ENCODE measurements around the gene COLEC11. TPM values are rescaled to one million over a fixed set of nuclear protein-coding genes. Genes with fewer than 3 reads are reported as not detected.

The COLEC11 gene
- total and polyA plus RNA-seq, 2 of the 13 experiments (the other 11 are each of a cell fraction or from before 2014, with no cell fraction given), result 1.5 to 3.0 TPM

GRCh38 chr2:3585261-3586109 lies 9.4 kb upstream of the COLEC11 start (continued):
- TF ChIP-seq TRAFD1 (CRISPR knock-in tag; IDR thresholded peaks at IDR 0.05; ENCODE audit: borderline replicate concordance) (no peak), TCF12 (IDR thresholded peaks at IDR 0.05) (no peak), TCF12 (CRISPR knock-in tag; IDR thresholded peaks at IDR 0.05) (no peak), HNRNPLL (IDR thresholded peaks at IDR 0.05; ENCODE audit: low read depth, low read length, poor library complexity, severe bottlenecking) (peak; percentile 40), ZHX2 (IDR thresholded peaks at IDR 0.05; ENCODE audit: low read depth) (peak; percentile 43), ZHX2 (CRISPR knock-in tag; IDR thresholded peaks at IDR 0.05; ENCODE audit: borderline replicate concordance) (peak; percentile 82; the same call in 1 of the 2 replicates), ZFX (CRISPR knock-in tag; IDR thresholded peaks at IDR 0.05; ENCODE audit: low read depth) (peak; percentile 66), TOE1 (CRISPR knock-in tag; IDR thresholded peaks at IDR 0.05) (no peak), HMGXB3 (CRISPR knock-in tag; IDR thresholded peaks at IDR 0.05; ENCODE audit: borderline replicate concordance) (no peak), SNAPC4 (CRISPR knock-in tag; IDR thresholded peaks at IDR 0.05) (no peak)
